NCI-H345 treated with DMSO at 0.1 percent for 48 hours (cell line): ENCODE results near the gene EBF3.
A peak's percentile ranks its signal among the peaks of the same experiment; 100 is the strongest.

Source experiments
- DNase-seq: peaks from one replicate; lab custom pipeline; 2025; ENCODE audit not compliant: unreplicated experiment; lab: John Stamatoyannopoulos, UW

Gene EBF3

DNA sequence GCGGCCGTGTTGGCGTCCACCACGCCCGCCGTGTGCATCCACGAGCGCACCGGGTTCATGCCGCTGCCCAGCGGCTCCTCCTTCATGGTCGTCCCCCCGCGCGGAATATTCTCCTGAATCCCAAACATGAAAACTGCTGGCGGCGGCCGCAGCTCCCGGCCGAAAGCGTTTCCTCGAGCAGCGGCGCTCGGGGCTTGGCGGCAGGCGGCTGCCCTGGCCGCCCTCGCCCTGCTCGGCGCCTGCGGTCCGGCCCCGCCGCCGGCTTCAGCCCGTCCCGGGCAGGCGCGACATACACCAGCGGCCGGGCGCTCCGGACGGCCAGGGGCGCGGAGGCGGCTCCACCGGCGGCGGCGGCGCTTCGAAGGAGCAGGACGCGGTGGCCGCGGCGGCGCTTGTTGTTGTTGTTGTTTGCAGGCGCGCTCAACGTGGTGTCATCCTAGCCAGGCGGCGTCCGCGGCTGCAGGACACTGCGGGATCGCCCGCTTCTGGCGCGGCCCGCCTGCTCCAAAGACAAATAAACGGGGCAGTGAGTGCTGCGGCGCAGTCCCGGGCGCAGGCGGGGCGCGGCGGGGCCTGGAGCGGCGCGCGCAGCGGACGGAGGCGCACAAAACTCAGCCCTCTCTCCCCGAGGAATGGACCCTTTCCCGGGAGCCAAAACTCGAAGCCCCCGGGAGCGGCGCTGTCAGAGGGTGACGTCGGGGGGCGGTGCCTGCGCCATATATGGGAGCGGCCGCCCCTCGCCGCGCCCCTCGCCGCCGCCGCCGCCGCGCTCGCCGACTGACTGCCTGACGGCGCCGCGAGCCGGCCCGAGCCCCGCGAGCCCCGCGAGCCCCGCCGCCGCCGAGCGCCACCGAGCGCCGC is at the start of gene EBF3:
Gene EBF3 (minus strand): TSS at position 634 of the 861 bp plus-strand sequence. CDS start 506 bp downstream, at position 128.
- DNase-seq: peak; percentile 52

DNA sequence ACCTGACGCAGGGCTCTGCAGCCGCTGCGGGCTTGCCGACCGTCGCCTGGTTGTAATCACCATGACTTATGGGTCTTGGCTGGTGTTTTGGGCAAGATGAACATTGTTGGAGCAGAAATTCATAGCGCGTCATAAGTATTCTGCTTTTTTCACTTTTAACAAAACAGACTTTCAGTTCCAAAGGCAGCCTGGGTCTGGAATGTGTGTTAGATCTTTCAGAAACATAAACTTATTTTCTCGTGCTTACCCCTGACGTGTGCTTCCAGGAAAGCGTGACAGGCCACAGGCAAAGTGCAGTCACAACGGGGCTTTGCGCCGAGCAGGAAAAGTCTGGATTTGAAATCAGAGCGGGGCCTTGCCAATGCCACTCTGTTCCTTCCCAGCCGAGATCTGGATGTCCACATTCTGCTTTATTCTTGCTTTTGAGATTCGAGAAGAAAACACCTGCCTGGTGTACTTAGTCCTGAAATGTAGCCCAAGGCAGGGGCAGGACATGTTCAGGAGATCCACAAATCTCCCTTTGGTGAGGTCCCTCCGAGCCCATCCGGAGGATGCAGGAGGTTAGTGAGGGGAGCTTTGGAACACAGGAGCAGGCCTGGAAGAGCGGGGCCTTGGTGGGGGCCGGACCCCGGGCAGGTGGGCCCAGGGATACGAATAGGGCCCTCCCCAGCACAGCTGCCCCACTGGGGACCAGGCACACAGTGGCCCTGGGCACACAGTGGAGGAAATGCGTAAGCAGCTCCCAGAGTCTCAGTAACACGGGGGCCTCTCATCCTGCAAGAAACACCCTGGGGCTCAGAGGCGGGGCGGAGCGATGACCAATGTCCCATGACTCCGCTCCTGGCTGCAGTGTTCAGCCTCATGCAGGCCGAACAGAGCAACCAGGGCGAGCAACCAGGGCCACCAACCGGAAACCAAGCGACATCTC is 49.5 kb upstream of the EBF3 start:
- no peak for DNase-seq

DNA sequence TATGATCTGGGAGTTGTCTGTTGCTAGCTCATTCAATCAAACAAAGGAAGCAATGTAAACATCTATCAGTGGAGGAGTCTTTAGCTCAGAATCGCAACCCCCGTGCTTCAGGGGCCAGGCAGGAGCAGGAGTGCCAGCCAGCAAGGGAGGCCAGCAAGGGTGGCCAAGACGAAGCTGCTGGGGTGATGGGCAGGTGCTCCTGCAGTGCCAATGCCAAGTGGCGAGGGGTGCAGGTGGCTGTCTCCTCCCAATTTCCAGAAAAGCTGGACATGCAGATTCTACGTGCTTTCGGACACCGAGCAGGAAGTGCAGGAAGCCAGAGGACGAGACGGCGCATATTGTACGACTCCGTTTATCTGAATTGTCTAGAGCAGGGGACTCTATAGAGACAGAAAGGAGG is 48.1 kb upstream of the EBF3 start:
- DNase-seq: no peak

GRCh38 chr10:130010653-130011052 is 46.6 kb upstream of the EBF3 start:
- DNase-seq: no peak

- DNase-seq: no peak
Measured at GRCh38 chr10:130009228-130009627, 45.2 kb upstream of the EBF3 start.

GRCh38 chr10:130003787-130004613 is 39.9 kb upstream of the EBF3 start:
- DNase-seq: no peak

DNA sequence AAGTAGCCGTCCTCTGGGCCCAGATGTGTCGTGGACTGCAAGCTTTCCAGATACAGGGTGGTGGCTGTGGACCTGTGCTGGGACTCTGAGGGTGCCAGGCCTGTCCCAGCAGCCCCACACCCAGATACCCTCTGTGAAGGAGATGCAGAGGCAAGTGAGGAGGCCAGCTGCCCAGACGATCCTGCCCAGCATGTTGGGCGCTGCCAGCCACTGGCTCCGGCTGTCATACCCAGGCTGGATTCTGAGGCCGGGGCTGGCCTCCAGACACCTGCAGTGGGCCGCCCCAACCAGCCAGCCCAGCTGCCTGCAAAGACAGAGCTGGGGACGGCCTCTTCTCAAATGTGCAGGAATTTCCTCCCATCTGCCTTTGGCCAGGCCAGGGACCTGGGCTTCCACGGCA is 39.1 kb upstream of the EBF3 start:
- no peak for DNase-seq

- no peak for DNase-seq
Measured at GRCh38 chr10:130002606-130003005, 38.5 kb upstream of the EBF3 start.

GRCh38 chr10:130000918-130001317 is 36.8 kb upstream of the EBF3 start:
- no peak for DNase-seq

DNA sequence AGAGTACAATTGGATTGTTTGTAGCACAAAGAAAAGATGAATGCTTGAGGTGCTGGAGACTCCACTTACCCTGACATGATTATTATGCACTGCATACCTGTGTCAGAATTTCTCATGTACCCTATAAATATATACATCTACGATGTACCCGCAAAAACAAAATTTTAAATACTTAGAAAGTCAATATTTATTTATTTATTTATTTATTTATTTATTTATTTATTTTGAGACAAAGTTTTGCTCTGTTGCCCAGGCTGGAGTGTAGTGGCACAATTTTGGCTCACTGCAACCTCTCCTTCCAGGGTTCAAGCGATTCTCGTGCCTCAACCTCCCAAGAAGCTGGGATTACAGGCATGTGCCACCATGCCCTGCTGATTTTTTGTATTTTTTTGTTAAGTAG is 35.1 kb upstream of the EBF3 start:
- DNase-seq: no peak

- no peak for DNase-seq
Measured at GRCh38 chr10:129993621-129994020, 29.5 kb upstream of the EBF3 start.

DNA sequence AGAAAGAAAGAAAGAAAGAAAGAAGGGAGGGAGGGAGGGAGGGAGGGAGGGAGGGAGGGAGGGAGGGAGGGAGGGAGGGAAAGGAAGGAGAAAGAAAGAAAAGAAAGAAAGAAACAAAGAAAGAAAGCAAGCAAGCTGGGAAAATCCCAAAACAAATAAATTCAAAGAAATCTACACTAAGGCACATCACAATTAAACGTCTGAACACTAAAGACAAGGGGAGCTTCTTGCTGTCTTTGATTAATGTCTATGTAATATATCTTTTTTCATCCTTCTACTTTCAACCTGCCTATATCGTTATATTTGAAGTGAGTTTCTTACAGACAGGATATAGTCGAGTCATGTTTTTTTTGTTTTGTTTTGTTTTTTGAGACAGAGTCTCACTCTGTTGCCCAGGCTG is 28.3 kb upstream of the EBF3 start:
- DNase-seq: no peak

- no peak for DNase-seq
Measured at GRCh38 chr10:129982825-129983224, 18.8 kb upstream of the EBF3 start.

DNA sequence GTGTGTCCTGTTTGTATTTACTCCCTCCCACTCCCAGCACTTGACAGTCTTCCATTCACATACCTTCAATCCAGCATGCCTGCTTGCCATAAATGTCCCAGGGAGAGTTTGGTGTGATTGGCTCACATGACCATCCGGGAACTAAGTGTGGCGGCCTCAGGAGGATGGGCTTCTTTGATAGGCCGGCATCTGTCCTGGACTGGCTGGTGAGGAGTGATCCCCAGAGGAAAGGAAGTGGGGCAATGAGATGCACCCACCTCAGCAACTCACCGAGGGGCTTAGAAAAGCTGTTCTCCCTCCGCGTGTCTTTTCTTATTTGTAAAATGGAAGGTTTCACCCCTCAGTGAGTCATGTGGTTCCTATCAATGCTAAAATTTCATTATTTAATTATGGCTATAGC is 14.9 kb upstream of the EBF3 start:
- no peak for DNase-seq

DNA sequence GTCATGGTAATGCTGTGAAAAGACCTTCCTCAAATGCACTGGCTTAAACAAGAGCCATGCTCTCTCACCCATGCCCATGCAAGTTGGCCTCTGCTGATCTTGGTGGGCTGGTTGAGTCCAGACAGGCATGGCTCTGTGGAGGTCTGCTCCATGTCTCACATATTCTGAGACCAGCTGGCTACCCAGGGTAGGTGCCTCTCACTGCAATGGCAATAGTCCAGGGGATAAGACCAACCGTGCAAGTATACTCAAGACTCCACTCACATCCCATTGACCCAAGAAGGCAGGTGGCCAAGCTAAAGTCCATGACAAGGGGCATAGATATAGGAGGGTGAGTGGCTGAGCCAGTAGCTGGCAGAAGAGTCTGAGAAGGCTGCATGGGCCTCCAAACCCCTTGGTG is 14.2 kb upstream of the EBF3 start:
- no peak for DNase-seq

DNA sequence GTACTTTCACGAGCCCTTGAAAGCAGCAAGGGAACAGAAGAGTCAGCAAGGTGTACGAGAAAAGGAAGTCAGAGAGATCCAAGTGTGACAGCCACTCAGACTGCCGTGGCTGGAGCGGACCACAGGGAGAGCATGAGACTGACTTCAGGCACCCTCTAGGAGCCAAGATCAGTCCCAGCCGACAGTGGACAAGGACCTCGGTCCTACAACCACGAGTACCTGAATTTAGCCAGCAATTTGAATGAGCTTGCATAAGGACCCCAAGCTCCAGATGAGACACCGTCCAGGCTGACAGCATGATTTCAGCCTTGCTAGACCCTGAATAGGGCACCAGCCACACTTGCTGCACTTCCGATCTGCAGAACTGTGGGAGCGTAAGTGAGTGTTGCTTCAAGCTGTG is 13.7 kb upstream of the EBF3 start:
- no peak for DNase-seq

GRCh38 chr10:129973674-129974059 is 9.6 kb upstream of the EBF3 start:
- DNase-seq: no peak

- DNase-seq: no peak
Measured at GRCh38 chr10:129972966-129973673, 9.0 kb upstream of the EBF3 start.

DNA sequence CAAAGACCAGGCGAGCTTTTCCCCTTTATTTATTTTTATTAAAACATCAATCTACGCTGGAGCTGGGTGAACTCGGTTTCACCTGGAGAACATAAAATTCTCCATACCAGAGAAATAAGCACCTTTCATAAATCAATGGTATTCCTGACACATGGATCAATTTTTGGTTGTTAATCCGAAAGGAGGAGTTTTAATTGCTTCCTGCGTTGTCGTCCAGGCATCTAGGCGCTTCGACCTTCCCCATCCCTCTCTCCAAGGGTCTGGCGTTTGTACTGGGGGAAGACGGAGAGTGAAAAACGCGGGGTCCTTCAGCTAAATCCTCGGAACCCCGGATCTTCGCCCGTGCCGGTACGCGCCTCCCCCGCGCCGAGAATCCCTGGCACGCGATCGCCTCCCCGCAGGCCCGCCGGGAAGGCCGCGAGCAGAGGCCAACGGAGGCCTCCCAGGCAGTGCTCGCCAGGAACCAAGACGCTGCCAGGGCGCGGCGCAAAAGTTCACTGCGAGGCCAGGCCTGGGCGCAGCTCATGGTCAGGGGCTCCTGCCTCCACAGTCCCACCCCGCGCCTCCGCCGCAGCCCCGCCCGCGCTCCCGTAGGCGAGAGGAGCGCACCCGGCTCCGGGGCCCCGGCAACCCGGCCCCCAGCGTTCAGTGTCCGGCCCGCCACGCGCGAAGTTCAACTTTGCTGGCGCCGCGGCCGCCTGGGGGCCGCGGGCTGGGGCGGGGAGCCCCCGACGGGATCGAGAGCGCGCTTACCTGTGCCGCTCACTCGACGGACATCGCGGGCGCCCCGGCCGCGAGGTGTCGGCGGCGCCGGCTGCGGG is 8.3 kb upstream of the EBF3 start:
- DNase-seq: no peak
